IPS-20b (cell line): ENCODE data around the gene NLGN4X.
A peak's percentile ranks its signal among the peaks of the same experiment; 100 is the strongest.

ENCODE experiments used
- H3K27ac ChIP-seq: one replicate; pipeline ENCODE4 v1.5.1; 2013; ENCODE audit warnings: low read length
- H3K27me3 ChIP-seq: 2 replicates; pipeline ENCODE4 v1.6.1; 2013; ENCODE audit warnings: mild to moderate bottlenecking, low read length, inconsistent platforms; ENCODE audit not compliant: insufficient read depth
- H3K36me3 ChIP-seq: 2 replicates; pipeline ENCODE4 v1.6.1; 2013; ENCODE audit warnings: low read depth, mild to moderate bottlenecking, inconsistent platforms, low read length, moderate library complexity; ENCODE audit not compliant: insufficient read depth
- H3K4me1 ChIP-seq: 2 replicates; pipeline ENCODE4 v1.6.1; 2013; ENCODE audit warnings: mild to moderate bottlenecking, control low read depth, inconsistent platforms, low read length, moderate library complexity; ENCODE audit not compliant: insufficient read depth
- H3K4me3 ChIP-seq: 2 replicates; pipeline ENCODE4 v1.5.1; 2013; ENCODE audit warnings: mild to moderate bottlenecking, low read length, inconsistent platforms
- H3K9ac ChIP-seq: 2 replicates; pipeline ENCODE4 v1.6.1; 2013; ENCODE audit warnings: low read depth, mild to moderate bottlenecking, inconsistent platforms, low read length, moderate library complexity
- H3K9me3 ChIP-seq: 2 replicates; pipeline ENCODE4 v1.6.1; 2013; ENCODE audit warnings: mild to moderate bottlenecking, low read depth, low read length, inconsistent platforms; ENCODE audit not compliant: insufficient read depth

Gene NLGN4X

DNA sequence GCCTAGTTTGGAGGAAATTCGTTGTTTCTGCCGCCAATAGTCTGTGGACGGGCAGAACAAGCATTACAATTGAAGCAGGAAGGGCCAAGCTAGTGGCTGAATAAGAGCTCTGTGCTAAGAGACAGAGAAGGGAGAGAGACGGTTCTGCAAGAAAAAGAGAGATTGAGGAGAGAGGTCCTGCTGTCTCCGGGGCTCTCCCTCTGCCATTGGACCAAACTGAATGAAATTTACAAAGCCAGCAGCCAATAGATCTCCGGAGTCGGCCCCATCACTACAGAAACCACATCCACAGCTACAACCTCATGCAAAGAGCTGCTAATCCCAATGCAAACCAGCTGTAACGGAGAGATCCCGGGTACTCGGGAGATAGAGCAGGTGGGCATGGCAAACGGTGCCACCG lies at the start of gene NLGN4X:
TSS of gene NLGN4X (minus strand) at position 148 of the 400 bp plus-strand sequence. CDS start 77,401 bp downstream, outside the sequence.
- Histone ChIP-seq H3K9ac (peak within 1 kb of the TSS; percentile 81; the same call in 1 of the 2 replicates), H3K27ac (no peak within 1 kb of the TSS), H3K9me3 (no peaks in the 10 kb centered on the region), H3K36me3 (no peaks in the 10 kb centered on the region), H3K4me3 (peak within 1 kb of the TSS; percentile 88), H3K4me1 (peaks cover 12% of the 10 kb centered on the region; the same call in 1 of the 2 replicates), H3K27me3 (no peaks in the 10 kb centered on the region)

- Histone ChIP-seq H3K9ac (no peak overlapping the region), H3K27ac (no peak overlapping the region), H3K4me3 (no peak overlapping the region), H3K9me3 (no peaks in the 10 kb centered on the region), H3K4me1 (no peaks in the 10 kb centered on the region), H3K36me3 (no peaks in the 10 kb centered on the region), H3K27me3 (no peaks in the 10 kb centered on the region)
Observed at GRCh38 chrX:6266041-6266440, 37.4 kb upstream of the NLGN4X start.

DNA sequence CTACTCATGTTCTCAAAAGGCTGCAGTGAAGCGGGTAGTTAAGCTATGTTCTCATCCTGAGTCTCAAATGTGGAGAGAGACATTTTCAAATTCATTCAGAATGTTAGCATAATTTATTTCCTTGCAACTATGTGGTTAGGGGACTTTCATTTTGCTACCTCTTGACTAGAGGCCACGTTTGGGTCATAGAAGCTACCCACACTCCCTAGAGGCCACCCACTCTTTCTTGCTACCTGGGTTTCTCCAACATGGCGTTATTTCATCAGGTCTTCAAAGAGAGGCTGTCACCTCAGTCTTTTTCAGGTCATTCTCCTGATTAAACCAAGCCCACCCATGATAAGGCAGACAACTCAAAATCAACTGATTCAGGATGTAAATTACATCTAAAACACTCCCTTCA lies 34.3 kb upstream of the NLGN4X start:
- Histone ChIP-seq H3K27ac (no peak overlapping the region), H3K27me3 (no peaks in the 10 kb centered on the region), H3K9me3 (no peaks in the 10 kb centered on the region), H3K36me3 (no peaks in the 10 kb centered on the region), H3K4me3 (no peak overlapping the region), H3K9ac (no peak overlapping the region), H3K4me1 (no peaks in the 10 kb centered on the region)

- Histone ChIP-seq H3K27me3 (no peaks in the 10 kb centered on the region), H3K36me3 (no peaks in the 10 kb centered on the region), H3K4me3 (no peak overlapping the region), H3K27ac (no peak overlapping the region), H3K9ac (no peak overlapping the region), H3K9me3 (no peaks in the 10 kb centered on the region), H3K4me1 (peaks cover 8% of the 10 kb centered on the region; the same call in 1 of the 2 replicates)
Observed at GRCh38 chrX:6257025-6257424, 28.4 kb upstream of the NLGN4X start.

GRCh38 chrX:6244666-6245065 lies 16.0 kb upstream of the NLGN4X start:
- no peaks in the 10 kb centered on the region for H3K27me3 ChIP-seq
- no peaks in the 10 kb centered on the region for H3K4me1 ChIP-seq
- H3K36me3 ChIP-seq, result no peaks in the 10 kb centered on the region
- H3K9me3 ChIP-seq, result no peaks in the 10 kb centered on the region
- H3K27ac ChIP-seq, result no peak overlapping the region
- no peak overlapping the region for H3K4me3 ChIP-seq
- H3K9ac ChIP-seq, result no peak overlapping the region

DNA sequence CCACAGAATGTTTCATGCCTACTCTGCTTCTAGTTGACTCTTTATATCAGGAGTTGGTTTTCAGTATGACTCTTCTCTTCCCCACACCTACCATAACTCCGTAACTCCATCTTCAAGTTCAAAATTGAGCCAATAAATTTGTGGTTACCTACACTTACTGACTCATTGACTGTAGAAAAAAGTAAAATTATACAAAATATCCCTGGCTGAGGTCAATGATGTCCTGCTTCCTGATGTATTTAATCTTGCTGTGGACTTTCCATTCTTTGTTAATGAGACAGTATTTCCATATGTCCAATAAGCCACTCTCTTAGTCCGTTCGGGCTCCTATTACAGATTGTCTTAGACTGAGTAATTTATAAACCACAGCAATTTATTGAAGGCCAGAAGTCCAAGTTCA lies 9.9 kb upstream of the NLGN4X start:
- Histone ChIP-seq H3K36me3 (no peaks in the 10 kb centered on the region), H3K4me3 (no peak overlapping the region), H3K27ac (no peak overlapping the region), H3K9me3 (no peaks in the 10 kb centered on the region), H3K9ac (no peak overlapping the region), H3K27me3 (no peaks in the 10 kb centered on the region), H3K4me1 (no peaks in the 10 kb centered on the region)

- peak overlapping the region; percentile 88 for H3K4me3 ChIP-seq
- H3K9ac ChIP-seq, result peak overlapping the region; percentile 81; the same call in 1 of the 2 replicates
- no peaks in the 10 kb centered on the region for H3K27me3 ChIP-seq
- H3K36me3 ChIP-seq, result no peaks in the 10 kb centered on the region
- H3K27ac ChIP-seq, result no peak overlapping the region
- peaks cover 19% of the 10 kb centered on the region; the same call in 1 of the 2 replicates for H3K4me1 ChIP-seq
- H3K9me3 ChIP-seq, result no peaks in the 10 kb centered on the region
Observed at GRCh38 chrX:6227935-6228334, 732 bp downstream of the NLGN4X start.

- H3K4me3 ChIP-seq, result peak overlapping the region; percentile 88
- H3K27ac ChIP-seq, result no peak overlapping the region
- no peaks in the 10 kb centered on the region for H3K9me3 ChIP-seq
- H3K9ac ChIP-seq, result peak overlapping the region; percentile 81; the same call in 1 of the 2 replicates
- peaks cover 19% of the 10 kb centered on the region; the same call in 1 of the 2 replicates for H3K4me1 ChIP-seq
- H3K27me3 ChIP-seq, result no peaks in the 10 kb centered on the region
- no peaks in the 10 kb centered on the region for H3K36me3 ChIP-seq
Observed at GRCh38 chrX:6227453-6227835, 1.2 kb downstream of the NLGN4X start.

DNA sequence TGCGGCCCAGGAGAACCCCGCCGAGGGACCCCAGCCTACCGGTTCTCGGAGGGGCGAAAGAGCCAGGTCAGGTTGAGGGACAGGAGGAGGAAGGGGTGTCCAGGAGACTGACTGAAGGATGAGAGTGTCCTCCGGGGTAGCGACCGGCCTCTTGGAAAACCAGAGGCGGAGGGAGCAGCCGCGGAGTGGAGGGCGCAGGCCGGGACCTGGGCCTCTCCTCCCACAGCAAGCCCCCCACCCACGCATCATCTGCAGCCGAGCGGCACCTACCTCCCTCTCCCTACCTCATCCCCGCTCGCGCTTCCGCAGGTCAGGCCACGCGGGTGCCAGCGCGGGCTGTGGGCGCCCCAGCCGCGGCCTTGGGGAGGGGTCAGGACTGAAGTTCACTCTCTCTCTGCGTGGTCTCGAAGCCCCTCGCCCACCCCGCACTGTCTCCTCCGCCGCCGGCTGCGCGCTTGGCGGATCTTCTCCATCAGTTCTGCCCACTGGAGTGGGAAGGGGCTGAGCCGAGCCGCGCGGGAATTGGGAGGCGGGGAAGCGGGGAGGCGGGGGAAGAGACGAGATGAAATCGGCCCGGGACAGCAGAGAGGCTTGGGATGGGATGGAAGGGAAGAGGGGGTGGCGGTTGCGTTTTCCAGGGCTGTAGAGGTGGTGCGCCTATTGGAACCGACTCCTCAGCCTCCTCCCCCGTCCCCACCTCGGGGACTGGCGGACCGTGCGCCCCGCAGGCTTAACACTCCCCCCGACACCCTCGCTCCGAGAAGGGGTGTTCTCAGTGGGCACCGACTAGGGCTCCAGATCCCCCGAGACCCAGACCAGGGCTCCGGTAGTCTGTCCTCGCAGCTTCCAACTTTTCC lies 1.8 kb downstream of the NLGN4X start:
- H3K9me3 ChIP-seq, result no peaks in the 10 kb centered on the region
- H3K9ac ChIP-seq, result peak overlapping the region; percentile 81; the same call in 1 of the 2 replicates
- H3K4me3 ChIP-seq, result peak overlapping the region; percentile 88
- no peaks in the 10 kb centered on the region for H3K27me3 ChIP-seq
- no peaks in the 10 kb centered on the region for H3K36me3 ChIP-seq
- peaks cover 21% of the 10 kb centered on the region; the same call in 1 of the 2 replicates for H3K4me1 ChIP-seq
- no peak overlapping the region for H3K27ac ChIP-seq

DNA sequence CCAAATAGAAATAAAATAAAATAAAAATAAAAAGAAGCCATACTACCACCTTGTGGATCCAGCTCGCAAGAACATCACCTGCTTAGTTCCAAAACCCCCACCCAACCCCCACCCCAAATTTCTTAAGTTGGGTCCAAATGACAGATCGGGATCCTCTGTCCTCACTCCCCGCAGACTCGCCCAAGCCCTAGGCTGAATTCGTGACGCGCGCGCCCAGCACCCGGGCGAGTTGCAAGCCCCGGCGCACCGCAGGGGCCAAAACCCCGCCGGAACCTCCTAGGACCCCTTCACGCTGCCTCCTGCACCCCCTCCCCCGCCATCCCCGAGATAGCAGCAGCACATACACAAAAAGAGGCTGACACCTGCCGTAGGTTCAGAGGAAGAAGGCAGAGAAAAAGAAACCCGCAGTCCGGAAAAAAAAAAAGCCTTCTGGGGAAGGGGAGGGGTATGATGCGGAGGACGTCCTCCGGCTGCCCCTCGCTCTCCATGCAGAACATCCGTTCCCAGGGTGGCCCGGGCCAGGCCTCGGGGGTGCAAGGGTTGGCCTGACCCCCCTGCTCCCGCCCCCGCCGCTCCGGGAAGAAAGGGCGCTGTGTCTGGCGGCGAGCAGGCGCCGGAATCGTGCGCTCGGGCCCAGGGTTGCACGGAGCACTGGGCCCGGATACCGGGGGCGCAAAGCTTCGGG lies 2.6 kb downstream of the NLGN4X start:
- H3K27me3 ChIP-seq, result no peaks in the 10 kb centered on the region
- no peaks in the 10 kb centered on the region for H3K36me3 ChIP-seq
- H3K9ac ChIP-seq, result peak overlapping the region; percentile 83; the same call in 1 of the 2 replicates
- H3K27ac ChIP-seq, result no peak overlapping the region
- H3K4me3 ChIP-seq, result peak overlapping the region; percentile 88
- H3K4me1 ChIP-seq, result peaks cover 23% of the 10 kb centered on the region; the same call in 1 of the 2 replicates
- H3K9me3 ChIP-seq, result no peaks in the 10 kb centered on the region

DNA sequence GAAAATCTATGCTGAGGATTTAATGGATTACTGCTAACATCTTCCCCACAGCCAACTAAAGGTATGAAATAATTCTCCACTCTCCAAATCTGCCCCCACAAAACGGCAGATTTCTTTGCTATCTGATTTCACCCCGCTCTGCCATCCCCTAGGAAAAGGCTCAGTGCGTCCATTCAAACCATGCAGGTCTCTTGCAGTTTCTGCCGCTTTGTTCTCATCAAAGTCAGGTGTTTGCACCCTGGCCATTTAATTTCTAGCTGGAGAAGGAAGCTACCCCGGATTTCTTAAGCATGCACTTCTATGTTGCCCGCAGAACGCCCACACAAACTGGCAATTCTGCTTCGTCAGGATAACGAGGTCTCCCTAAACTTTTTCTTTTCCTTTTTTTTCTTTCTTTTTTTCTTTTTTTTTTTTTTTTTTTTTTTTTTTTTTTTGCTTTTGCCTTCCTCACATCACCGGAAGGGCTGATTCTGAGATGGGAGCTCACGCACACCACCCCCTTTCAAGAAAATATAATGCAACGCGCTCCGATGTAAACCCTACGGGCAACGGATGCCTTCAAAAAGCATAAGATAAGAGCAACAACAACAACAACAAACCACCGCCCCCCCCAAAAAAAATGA lies 3.3 kb downstream of the NLGN4X start:
- no peak overlapping the region for H3K27ac ChIP-seq
- H3K36me3 ChIP-seq, result no peaks in the 10 kb centered on the region
- peak overlapping the region; percentile 88 for H3K4me3 ChIP-seq
- H3K9me3 ChIP-seq, result no peaks in the 10 kb centered on the region
- peaks cover 23% of the 10 kb centered on the region; the same call in 1 of the 2 replicates for H3K4me1 ChIP-seq
- no peaks in the 10 kb centered on the region for H3K27me3 ChIP-seq
- H3K9ac ChIP-seq, result peak overlapping the region; percentile 83; the same call in 1 of the 2 replicates
